ENCODE results near the gene TTF2. TPM values are rescaled to one million over a fixed set of nuclear protein-coding genes. Genes with fewer than 3 reads are reported as not detected.

TTF2 gene
- total and polyA plus RNA-seq, 2 of the 8 experiments (the other 6 are each of a cell fraction or from before 2014, with no cell fraction given) = 16.9 to 89.6 TPM

DNA sequence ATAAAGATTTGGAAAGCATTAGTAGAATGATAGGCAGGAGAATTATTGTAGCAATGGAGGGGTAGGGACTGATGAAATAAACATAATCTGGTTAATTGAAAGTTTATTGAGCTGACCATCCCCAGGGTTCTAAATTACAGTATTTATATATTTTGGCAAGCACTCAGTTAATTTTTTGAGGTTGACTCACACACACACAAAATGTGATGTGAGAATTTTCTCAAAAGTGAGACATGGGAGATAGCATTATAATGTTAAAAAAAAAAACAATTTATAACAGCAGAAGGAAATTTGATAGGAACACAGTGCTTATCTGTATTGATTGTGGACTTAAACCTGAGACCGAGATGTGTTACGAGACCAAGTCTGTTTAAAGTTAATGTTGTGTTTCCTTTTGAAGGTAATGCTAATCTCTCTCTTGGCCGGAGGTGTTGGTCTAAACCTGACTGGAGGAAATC, 36.9 kb downstream of the TTF2 start:
- H4K5ac ChIP-seq (ENCODE audit: insufficient read length, low read depth, low read length) = no peak overlapping the region
- H3K23ac ChIP-seq (ENCODE audit: insufficient read length) = no peak overlapping the region
- no peak for DNase-seq (ENCODE audit: low read depth in 1 of 2, low spot score in 2 of 2)
- no peak overlapping the region for H3K14ac ChIP-seq (ENCODE audit: insufficient read length)
- ChIA-PET POLR2A (ENCODE audit: partially characterized antibody) (no interaction called here), CTCF (ENCODE audit: partially characterized antibody) (interaction anchor here (5.0 kb wide), 1 partner anchor 15 kb away, joined by 43 read pairs; no protein-coding TSS in a partner anchor)
- H3K9me3 ChIP-seq (ENCODE audit: insufficient read depth in 2 of 2, low read depth in 1 of 2, low read length in 1 of 2) = no peaks in the 10 kb centered on the region
- no peaks in the 10 kb centered on the region for H3K79me2 ChIP-seq (ENCODE audit: control insufficient read depth in 1 of 2, insufficient read depth in 2 of 2, low read length in 2 of 2)
- H2BK15ac ChIP-seq (ENCODE audit: low read length) = no peak overlapping the region
- 85% methylated on average over 3 of the region's 3 CpGs; no CpG with 5 or more reads in 1 of the 2 experiments for WGBS, 2 experiments (ENCODE audit: extremely low coverage in 1 of 2, insufficient coverage in 1 of 2, insufficient read length in 1 of 2, insufficient replicate concordance in 2 of 2, low coverage in 1 of 2, low lambda C conversion rate in 2 of 2, missing lambda C conversion rate in 1 of 2)
- no peak overlapping the region for H3K4ac ChIP-seq (replicated peaks; ENCODE audit: insufficient read length, low read depth, low read length)
- H2BK120ac ChIP-seq (replicated peaks; ENCODE audit: low read depth, low read length) = no peak overlapping the region
- H4K20me1 ChIP-seq (replicated peaks in 1 of 2; ENCODE audit: control insufficient read depth in 1 of 2, insufficient read depth in 2 of 2, low read length in 2 of 2) = peaks cover 0 to 2% of the 10 kb centered on the region in 2 experiments
- no peak overlapping the region for H3K18ac ChIP-seq (ENCODE audit: extremely low read depth, low read length)
- no peak overlapping the region for H2BK12ac ChIP-seq (ENCODE audit: low read depth, low read length)
- no peak overlapping the region for H3K27ac ChIP-seq (ENCODE audit: low read depth, low read length)
- H3K9ac ChIP-seq (replicated peaks in 1 of 4; ENCODE audit: extremely low read depth in 1 of 4, low read depth in 3 of 4, low read length in 3 of 4) = no peak overlapping the region
- no peak overlapping the region for H4K91ac ChIP-seq (replicated peaks; ENCODE audit: insufficient read length, low read length)
- H2AK5ac ChIP-seq (ENCODE audit: low read depth, low read length) = no peak overlapping the region
- no peak overlapping the region for H2AFZ ChIP-seq (ENCODE audit: low read length)
- H3K36me3 ChIP-seq (ENCODE audit: control insufficient read depth in 2 of 4, insufficient read depth in 4 of 4, low read length in 3 of 4) = peaks cover 45 to 90% (median 75%) of the 10 kb centered on the region in 4 experiments
- no peak overlapping the region for H3K56ac ChIP-seq (replicated peaks; ENCODE audit: insufficient read length, low read depth, low read length)
- no peak overlapping the region for H2BK20ac ChIP-seq (ENCODE audit: low read length)
- no peaks in the 10 kb centered on the region for H3K23me2 ChIP-seq (ENCODE audit: low read depth, low read length)
- H3K27me3 ChIP-seq (replicated peaks in 1 of 4; ENCODE audit: control insufficient read depth in 3 of 4, extremely low read depth in 1 of 4, insufficient read depth in 3 of 4, low read length in 3 of 4) = no peaks in the 10 kb centered on the region
- FAIRE-seq = no peak
- no peak overlapping the region for H4K8ac ChIP-seq (ENCODE audit: extremely low read depth, insufficient read depth, low read length)
- H3K79me1 ChIP-seq (ENCODE audit: low read depth, low read length) = no peaks in the 10 kb centered on the region
- H3K4me3 ChIP-seq (ENCODE audit: extremely low read depth in 1 of 4, insufficient read depth in 2 of 4, low read depth in 3 of 4, low read length in 4 of 4) = no peak overlapping the region
- no peak overlapping the region for H3K4me2 ChIP-seq (ENCODE audit: insufficient read depth in 1 of 2, low read depth in 2 of 2, low read length in 2 of 2)
- no peak overlapping the region for H2BK5ac ChIP-seq (ENCODE audit: low read depth, low read length)
- peaks cover 0 to 9% (median 2%) of the 10 kb centered on the region in 4 experiments; a peak in 2 of 7 replicates for H3K4me1 ChIP-seq (replicated peaks in 1 of 4; ENCODE audit: control insufficient read depth in 3 of 4, insufficient read depth in 4 of 4, low read length in 3 of 4)
- TF ChIP-seq EP300 (IDR thresholded peaks at IDR 0.05; ENCODE audit: borderline replicate concordance in 1 of 2, low read depth in 2 of 2, low read length in 2 of 2) (no peak), CHD2 (IDR thresholded peaks at IDR 0.05; ENCODE audit: low read length) (no peak), RAD21 (IDR thresholded peaks at IDR 0.05 in 1 of 2, conservative IDR thresholded peaks at IDR 0.05 in 1 of 2; ENCODE audit: low read depth in 2 of 2, low read length in 2 of 2) (no peak), SIX5 (IDR thresholded peaks at IDR 0.05; ENCODE audit: low read depth, low read length) (no peak), MAFK (IDR thresholded peaks at IDR 0.05; ENCODE audit: low read depth, low read length) (no peak), TEAD4 (IDR thresholded peaks at IDR 0.05; ENCODE audit: low read depth, low read length) (no peak), CTBP2 (IDR thresholded peaks at IDR 0.05; ENCODE audit: borderline replicate concordance, insufficient read depth, insufficient read length, low read length) (no peak), RNF2 (IDR thresholded peaks at IDR 0.05; ENCODE audit: borderline replicate concordance, low read depth, low read length, missing control alignments, poor library complexity, severe bottlenecking) (no peak), NRF1 (IDR thresholded peaks at IDR 0.05; ENCODE audit: low read depth, low read length) (no peak), HDAC2 (IDR thresholded peaks at IDR 0.05; ENCODE audit: borderline replicate concordance in 1 of 2, low read depth in 2 of 2, low read length in 2 of 2) (no peak), GABPA (IDR thresholded peaks at IDR 0.05; ENCODE audit: borderline replicate concordance, insufficient read depth, low read length) (no peak), TBP (IDR thresholded peaks at IDR 0.05; ENCODE audit: low read depth, low read length) (no peak), RBBP5 (IDR thresholded peaks at IDR 0.05; ENCODE audit: borderline replicate concordance, low read depth, low read length) (no peak)
